Measurements from ENCODE around the gene APBB3. TPM values are rescaled to one million over a fixed set of nuclear protein-coding genes. Genes with fewer than 3 reads are reported as not detected.

Gene APBB3
- total RNA-seq, 1 donor from 2014 or later: 3.5 TPM

DNA sequence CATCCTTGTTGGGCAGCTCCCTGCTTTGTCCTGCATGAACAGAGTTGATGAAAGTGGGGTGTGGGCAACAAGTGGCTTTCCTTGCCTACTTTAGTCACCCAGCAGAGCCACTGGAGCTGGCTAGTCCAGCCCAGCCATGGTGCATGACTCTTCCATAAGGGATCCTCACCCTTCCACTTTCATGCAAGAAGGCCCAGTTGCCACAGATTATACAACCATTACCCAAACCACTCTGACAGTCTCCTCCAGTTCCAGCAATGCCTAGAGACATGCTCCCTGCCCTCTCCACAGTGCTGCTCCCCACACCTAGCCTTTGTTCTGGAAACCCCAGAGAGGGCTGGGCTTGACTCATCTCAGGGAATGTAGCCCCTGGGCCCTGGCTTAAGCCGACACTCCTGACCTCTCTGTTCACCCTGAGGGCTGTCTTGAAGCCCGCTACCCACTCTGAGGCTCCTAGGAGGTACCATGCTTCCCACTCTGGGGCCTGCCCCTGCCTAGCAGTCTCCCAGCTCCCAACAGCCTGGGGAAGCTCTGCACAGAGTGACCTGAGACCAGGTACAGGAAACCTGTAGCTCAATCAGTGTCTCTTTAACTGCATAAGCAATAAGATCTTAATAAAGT lies 4.2 kb upstream of the APBB3 start:
- no peak overlapping the region for H3K4me3 ChIP-seq (ENCODE audit: low read depth, low read length)
- DNase-seq (ENCODE audit: low read depth): no peak
- TF ChIP-seq, protein P1, sequence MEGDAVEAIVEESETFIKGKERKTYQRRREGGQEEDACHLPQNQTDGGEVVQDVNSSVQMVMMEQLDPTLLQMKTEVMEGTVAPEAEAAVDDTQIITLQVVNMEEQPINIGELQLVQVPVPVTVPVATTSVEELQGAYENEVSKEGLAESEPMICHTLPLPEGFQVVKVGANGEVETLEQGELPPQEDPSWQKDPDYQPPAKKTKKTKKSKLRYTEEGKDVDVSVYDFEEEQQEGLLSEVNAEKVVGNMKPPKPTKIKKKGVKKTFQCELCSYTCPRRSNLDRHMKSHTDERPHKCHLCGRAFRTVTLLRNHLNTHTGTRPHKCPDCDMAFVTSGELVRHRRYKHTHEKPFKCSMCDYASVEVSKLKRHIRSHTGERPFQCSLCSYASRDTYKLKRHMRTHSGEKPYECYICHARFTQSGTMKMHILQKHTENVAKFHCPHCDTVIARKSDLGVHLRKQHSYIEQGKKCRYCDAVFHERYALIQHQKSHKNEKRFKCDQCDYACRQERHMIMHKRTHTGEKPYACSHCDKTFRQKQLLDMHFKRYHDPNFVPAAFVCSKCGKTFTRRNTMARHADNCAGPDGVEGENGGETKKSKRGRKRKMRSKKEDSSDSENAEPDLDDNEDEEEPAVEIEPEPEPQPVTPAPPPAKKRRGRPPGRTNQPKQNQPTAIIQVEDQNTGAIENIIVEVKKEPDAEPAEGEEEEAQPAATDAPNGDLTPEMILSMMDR (conservative IDR thresholded peaks at IDR 0.05; ENCODE audit: low read depth, low read length): no peak

DNA sequence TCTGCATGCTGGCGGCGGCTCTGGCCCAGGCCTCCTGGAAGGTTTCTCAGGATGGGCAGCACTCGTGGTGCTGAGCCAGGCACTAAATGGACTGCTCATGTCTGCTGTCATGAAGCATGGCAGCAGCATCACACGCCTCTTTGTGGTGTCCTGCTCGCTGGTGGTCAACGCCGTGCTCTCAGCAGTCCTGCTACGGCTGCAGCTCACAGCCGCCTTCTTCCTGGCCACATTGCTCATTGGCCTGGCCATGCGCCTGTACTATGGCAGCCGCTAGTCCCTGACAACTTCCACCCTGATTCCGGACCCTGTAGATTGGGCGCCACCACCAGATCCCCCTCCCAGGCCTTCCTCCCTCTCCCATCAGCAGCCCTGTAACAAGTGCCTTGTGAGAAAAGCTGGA lies 3.5 kb upstream of the APBB3 start:
- TF ChIP-seq, protein P1 (conservative IDR thresholded peaks at IDR 0.05; ENCODE audit: low read depth, low read length): no peak
- no peak overlapping the region for H3K4me3 ChIP-seq (ENCODE audit: low read depth, low read length)
- DNase-seq (ENCODE audit: low read depth): no peak

DNA sequence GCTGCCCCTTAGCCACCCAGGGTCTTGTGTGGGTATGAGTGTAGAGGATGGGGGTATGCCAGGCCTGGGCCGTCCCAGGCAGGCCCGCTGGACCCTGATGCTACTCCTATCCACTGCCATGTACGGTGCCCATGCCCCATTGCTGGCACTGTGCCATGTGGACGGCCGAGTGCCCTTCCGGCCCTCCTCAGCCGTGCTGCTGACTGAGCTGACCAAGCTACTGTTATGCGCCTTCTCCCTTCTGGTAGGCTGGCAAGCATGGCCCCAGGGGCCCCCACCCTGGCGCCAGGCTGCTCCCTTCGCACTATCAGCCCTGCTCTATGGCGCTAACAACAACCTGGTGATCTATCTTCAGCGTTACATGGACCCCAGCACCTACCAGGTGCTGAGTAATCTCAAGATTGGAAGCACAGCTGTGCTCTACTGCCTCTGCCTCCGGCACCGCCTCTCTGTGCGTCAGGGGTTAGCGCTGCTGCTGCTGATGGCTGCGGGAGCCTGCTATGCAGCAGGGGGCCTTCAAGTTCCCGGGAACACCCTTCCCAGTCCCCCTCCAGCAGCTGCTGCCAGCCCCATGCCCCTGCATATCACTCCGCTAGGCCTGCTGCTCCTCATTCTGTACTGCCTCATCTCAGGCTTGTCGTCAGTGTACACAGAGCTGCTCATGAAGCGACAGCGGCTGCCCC lies 2.9 kb upstream of the APBB3 start:
- TF ChIP-seq, protein P1 (conservative IDR thresholded peaks at IDR 0.05; ENCODE audit: low read depth, low read length): no peak
- H3K4me3 ChIP-seq (ENCODE audit: low read depth, low read length): no peak overlapping the region

DNA sequence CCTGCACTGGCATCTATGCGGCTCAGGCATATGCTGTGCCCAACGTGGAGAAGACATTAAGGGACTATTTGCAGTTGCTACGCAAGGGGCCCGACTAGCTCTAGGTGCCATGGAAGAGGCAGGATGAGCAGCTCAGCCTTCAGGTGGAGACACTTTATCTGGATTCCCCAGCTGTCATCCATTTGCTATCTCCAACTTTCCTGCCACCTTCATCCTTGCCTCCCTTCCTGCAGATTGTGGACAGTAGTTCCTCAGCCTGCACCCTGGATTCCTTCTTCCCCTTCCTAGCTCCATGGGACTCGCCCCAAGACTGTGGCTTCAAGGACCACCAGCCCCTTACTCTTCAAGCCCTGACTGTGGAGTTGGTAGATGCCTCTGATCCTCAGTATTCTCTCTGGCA lies 2.3 kb upstream of the APBB3 start:
- TF ChIP-seq, protein P1 (conservative IDR thresholded peaks at IDR 0.05; ENCODE audit: low read depth, low read length): no peak
- no peak for DNase-seq (ENCODE audit: low read depth)
- H3K4me3 ChIP-seq (ENCODE audit: low read depth, low read length): no peak overlapping the region

More for the DNA sequence above, 2.9 kb upstream of the APBB3 start:
- no peak for DNase-seq (ENCODE audit: low read depth)

DNA sequence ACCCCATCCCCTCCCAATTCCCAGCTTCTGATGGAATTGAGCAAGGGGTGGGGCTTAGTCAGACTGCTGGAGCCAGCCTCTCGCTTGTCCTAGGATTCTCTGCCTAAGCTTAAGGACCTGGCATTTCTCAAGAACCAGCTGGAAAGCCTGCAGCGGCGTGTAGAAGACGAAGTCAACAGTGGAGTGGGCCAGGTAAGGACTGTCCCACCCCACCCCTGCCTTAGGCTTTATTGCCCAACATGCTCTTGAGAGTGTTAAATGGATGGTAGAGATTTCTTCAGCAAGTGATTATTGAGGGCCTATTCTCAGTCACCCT lies 1.3 kb upstream of the APBB3 start:
- TF ChIP-seq, protein P1 (conservative IDR thresholded peaks at IDR 0.05; ENCODE audit: low read depth, low read length): no peak
- DNase-seq (ENCODE audit: low read depth): no peak
- H3K4me3 ChIP-seq (ENCODE audit: low read depth, low read length): peak overlapping the region; percentile 82

DNA sequence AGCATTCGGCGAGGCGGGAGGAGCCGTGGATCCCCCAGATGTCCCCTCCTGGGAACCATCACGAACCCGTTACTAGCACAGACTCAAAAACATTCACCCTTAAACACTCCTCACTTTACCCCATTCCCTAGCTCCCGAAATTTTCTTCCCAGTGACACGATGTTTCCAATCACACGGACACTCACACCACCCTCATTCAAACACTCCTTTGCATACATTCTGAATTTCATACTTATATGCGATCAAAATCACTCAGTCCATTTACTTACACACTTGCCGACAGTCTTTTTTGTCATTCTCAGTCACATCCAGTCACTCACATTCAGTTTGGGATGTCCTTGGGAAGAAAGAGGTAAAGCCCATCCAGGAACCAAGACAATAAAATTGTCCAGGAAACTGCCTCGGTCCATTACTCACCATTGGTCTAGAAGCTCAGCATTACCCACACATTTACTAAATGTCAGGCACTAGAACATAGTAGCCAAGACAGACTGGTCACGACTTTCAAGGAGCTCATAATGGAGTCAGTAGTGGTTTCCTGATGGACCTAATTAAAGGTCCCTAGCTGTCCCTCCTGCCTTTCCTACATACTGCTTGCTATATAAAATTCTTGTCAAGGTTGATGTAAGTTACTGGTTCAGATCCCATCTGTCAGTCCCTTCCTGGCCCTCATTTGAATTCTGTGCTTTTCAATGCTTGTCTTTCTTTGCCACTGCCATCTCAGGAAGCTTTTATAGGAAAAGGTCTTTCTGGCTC lies 804 bp upstream of the APBB3 start:
- no peak for DNase-seq (ENCODE audit: low read depth)
- H3K4me3 ChIP-seq (ENCODE audit: low read depth, low read length): peak overlapping the region; percentile 82
- TF ChIP-seq, protein P1 (conservative IDR thresholded peaks at IDR 0.05; ENCODE audit: low read depth, low read length): no peak
